Measurements from ENCODE around the gene GALNT4.

The GALNT4 gene

DNA sequence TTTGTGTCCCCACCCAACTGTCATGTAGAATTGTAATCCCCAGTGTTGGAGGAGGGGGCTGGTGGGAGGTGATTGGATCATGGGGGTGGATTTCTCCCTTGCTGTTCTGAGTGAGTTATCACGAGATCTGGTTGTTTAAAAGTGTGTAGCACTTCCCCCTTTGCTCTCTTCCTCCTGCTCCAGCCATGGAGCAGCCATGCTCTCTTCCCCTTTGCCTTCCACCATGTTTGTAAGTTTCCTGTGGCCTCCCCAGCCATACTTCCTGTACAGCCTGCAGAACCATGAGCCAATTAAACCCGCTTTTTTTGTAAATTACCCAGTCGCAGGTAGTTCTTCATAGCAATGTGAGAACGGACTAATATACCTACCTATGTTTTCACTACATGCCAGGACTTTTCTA is 3.8 kb upstream of the GALNT4 start:
- DNase-seq: no peak

DNA sequence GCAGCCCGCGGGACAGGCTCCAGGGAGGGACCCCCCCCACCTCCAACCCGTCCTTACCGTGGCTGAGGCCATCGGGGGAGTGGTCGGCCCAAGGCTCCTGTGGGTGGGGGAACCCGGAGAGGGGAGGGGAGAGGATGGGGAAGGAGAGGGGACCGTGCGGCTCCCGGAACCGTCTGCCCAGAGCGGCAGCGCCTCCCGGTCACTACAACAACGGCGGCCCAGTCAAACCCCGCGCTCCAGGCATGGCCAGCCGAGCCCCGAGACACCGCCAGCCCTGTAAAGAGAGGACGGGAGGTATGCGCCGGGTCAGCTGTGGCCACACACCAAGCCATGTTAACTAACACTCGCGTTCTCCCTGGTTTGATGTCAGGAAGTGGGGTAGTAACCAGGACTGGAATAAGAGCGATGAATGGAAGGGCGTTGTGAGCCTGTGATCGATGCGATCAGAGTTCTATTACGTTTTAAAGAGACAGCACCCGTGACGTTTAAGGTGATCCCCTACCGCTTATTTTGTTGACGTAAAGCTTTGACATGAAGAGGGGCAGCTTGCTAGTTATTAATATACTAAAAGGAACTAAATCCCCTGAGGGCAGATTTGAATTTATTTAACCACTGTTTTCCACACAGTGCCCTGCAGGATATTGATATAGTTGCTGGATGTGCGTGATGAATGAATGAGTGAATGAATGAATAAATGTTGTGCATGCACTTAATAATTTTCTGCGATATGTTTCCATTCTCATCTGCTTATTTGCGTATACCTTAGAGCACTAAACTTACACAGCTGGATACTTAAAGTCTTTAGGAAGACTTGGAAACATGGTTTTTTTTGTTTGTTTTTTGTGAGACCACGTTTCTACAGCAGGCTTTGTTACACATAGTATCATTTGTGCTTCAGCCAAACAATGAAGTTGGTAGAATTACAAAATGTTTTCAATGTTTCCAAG is 1.5 kb upstream of the GALNT4 start, which contains the start of gene POC1B:
Gene POC1B, minus strand, starts transcription at position 224 of the 947 bp plus-strand sequence. Its CDS starts 152 bp downstream, at position 72.
- peak; percentile 77 to 93 for DNase-seq

DNA sequence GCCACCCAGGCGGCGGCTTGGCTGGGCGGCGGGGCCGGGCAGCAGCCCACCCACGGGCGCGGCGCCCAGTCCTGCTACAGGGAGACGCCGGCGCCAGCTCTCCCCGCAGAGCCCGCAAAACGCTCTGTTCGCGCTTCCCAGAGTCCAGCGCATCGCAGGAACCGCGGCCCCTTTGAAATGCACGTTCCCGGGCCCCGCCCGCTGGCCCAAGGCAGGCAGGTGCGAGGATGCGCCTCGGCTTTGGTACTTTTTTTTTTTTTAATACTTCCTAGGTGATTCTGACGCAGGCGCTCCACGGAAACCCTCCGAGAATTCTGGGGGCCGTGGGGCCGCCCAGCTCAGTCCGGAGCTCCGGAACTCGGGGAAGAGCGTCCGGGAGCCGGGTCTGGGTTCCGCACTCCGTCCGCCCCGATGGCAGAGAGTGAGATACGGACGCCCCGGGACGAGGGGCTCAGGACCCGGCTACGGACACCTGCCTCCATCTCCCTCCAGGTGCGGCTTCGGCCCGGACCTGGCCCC is 768 bp upstream of the GALNT4 start:
- peak; percentile 22 to 34 for DNase-seq

DNA sequence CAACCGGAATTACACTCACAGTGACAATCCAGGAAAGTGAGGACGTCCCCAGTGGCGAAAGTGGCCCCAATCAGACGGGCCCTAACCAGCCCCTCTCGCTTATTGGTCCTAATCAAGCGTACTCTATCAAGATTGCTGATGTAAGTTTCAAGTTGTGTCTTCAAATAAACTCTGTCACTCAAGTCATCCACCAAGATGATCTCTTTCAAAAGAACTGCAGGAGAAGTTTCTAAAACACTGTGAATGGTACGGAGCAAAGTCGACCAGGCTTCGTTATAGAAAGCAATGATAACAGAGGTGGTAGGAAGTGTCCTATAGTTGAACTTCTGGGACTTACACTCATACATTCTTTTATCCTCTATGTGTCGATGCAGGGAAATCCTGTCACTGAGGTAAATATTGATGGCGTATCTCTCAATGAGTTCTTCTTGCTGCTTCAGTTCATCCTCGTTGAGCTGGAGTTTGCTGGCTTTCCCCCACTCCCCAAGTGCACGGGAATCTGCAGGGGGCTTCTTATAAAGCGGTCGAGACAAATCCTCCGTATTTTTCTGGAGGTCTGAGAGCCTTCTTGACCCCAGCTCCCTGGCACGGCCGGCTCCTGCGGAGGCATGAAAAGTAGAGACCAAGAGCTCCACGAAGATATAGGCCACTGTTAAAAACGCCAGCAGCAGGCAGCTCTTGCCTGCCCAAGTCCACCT is 604 bp downstream of the GALNT4 start:
- no peak for DNase-seq

GRCh38 chr12:89523393-89523792 is 1.2 kb downstream of the GALNT4 start:
- DNase-seq: no peak

GRCh38 chr12:89521364-89522223 is 3.0 kb downstream of the GALNT4 start:
- no peak for DNase-seq

DNA sequence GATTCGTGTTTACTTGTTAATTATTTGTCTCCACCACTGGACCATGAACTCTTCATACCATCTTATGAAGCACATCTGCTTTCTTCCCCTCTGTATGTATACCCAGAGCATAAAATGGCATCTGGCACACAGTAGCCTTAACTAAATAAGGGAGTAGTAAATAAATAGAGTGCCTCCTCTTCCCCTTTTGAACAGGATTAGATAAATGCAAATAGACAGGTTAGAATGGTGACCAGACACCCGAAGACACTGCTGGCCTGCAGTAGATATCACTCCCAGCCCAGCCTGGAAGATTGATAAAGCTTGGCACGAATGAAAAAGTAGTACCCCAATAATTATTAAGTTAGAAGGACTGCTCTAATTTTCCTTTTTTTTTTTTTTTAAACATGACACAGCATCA is 6.9 kb downstream of the GALNT4 start:
- no peak for DNase-seq

GRCh38 chr12:89516633-89517032 is 8.0 kb downstream of the GALNT4 start:
- DNase-seq: no peak

DNA sequence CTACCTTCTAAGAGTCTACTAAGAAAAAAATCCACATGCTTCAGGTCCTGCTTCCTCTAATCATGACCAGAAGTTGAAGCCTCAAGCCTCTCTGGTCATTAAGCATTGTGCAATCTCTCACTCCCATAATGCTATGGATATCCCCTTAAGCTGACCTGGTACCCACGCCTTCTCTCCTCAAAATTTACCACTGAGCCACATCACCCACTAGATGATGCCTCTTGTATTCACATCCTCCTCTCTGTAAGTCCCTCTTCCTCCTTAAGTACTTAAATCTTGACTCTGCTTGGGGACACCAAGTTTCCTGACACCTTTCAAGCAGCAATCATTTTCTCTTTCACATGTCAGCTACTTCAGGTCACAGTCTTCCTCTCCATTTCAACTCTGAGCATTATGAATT is 9.8 kb downstream of the GALNT4 start:
- no peak for DNase-seq

DNA sequence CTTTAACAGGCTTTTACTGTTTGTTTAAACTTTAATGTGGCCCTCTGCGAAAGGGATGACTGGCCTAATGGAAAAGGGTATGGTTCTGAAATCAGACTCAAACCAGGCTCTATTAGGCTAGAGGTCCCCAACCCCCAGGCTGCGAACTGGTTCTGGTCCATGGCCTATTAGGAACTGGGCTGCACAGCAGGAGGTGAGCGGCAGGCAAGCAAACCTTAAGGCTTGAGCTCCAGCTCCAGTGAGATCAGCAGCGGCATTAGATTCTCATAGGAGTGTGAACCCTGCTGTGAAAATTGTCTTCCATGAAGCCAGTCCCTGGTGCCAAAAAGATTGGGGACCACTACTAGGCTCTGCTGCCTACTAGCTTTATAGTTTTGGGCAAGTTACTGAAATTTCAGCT is 11.1 kb downstream of the GALNT4 start:
- no peak for DNase-seq

DNA sequence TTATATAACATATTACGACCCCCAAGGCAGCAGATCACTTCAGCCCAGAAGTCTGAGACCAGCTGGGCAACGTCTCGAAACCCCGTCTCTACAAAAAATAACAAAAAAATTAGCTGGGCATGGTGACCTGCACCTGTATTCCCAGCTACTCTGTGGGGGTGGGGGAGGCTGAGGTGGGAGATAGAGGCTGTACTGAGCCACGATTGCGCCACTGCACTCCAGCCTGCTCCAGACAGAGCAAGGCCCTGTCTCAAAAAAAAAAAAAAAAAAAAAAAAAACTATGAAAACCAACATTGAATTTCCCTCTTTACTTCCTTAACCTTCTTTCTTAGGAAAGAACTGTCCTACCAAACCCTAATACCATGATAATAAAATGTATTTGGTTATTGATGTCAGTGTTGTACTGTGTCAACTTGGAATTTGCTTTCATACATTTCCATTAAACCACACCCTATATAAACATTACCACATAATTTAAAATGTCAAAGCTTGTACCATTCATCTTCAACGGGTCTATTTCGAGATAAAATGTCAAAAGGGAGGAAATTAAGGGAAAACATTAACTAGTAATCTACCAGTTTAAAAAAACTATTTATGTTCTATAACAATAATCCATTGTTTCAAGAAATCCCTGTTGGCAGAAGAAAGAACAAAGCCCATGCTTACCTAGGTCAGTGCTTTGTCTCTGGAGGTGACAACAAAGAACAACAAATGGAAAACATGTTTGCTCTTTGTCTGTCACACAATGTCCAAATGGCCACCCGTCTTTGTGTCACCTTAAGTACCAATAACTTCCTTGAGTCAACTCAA is 17.4 kb downstream of the GALNT4 start:
- DNase-seq: peak; percentile 28 to 45

DNA sequence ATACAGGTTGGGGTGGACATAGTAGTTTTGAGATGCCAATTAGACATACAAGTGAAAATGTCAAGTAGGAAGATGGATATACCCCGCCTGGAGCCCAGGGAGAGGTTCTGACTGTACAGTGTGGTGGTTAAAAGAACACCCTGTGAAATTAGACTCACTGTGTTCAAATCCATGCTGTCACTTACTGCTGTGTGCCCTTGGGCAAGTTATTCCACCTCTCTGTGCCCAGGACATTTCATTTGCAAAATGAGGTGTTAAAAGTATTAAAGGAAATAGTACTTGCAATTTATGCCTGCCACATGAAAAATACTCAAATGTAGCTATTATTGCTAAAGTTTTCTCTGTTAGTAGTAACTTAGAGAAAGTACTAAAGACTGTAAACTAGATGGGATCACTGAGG is 18.5 kb downstream of the GALNT4 start:
- DNase-seq: no peak

DNA sequence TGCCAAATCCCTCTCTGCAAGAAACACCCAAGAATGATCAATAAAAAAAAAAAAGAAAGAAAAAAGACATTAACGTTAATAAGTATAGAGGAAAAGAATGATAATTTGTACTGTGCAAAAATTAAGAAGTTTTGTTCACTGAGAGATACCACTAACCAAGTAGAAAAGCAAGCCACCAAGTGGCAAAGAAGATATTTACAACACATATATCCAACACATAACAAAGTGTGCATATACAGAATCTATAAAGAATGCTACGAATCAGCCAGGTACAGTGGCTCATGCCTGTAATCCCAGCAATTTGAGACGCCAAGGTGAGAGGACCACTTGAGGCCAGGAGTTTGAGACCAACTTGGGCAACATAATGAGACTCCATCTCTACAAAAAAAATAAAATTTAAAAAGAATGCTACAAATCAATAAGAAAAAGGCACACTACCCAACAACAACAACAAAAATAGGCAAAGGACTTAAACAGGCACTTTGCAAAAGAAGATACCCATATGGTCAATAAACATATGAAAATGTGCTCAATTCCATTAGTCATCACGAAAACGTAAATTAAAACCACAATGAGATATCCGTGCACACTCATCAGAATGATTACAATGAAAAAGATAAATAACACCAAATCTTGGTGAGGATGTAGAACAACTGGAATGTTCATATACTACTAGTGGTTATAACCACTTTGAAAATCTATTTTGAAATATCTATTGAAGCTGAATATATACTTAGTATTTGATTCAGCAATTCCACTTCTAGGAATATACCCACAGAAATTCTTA is 19.8 kb downstream of the GALNT4 start:
- DNase-seq: no peak

DNA sequence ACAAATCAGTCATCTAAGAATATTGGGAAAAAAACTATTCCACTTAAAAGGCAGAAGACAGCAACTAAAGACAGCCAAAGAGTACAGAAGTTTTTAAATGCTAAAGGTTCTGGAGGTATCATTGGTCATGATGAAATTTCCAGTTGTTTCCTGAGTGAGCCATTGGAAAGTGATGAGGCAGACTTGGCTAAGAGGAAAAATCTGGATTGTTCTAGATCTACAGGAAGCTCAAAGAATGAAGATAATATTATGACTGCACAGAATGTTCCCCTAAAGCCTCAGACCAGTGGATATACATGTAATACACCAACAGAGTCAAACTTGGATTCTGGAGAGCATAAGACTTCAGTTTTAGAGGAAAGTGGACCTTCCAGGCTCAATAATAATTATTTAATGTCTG is 22.8 kb downstream of the GALNT4 start:
- DNase-seq: no peak

DNA sequence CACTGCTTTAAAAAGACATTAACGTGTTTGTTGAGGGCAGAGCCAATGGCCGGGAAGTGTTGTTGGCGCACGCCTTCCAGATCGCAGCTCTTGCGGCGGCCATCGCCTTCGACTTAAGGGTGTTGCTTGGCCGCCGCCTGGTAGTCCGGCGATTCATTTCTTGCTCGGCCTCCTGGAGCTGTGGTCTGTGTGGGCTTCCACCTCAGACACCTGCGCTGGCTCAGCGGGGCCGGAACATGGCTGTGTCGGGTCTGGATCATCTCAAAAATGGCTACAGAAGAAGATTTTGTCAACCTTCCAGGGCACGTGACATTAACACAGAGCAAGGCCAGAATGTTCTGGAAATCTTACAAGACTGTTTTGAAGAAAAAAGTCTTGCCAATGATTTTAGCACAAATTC is 24.7 kb downstream of the GALNT4 start:
- no peak for DNase-seq

DNA sequence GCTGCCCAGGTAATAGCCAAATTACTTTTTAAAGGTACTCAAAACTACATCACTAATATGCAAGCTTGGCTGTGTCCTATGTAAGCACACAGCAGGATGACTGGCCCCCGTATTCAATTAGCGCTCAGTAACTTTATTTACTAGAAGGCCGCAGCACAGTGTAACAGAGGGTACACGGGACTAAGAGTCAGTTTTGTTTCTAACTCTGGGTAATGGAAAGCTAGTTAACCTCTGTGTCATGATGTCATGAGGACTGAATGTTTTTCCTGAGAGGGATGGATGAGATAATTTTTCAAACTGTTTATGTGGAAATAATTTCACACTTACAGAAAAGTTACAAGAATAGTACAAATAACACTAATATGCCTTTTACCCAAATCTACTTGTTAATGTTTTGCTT is 27.1 kb downstream of the GALNT4 start:
- no peak for DNase-seq

DNA sequence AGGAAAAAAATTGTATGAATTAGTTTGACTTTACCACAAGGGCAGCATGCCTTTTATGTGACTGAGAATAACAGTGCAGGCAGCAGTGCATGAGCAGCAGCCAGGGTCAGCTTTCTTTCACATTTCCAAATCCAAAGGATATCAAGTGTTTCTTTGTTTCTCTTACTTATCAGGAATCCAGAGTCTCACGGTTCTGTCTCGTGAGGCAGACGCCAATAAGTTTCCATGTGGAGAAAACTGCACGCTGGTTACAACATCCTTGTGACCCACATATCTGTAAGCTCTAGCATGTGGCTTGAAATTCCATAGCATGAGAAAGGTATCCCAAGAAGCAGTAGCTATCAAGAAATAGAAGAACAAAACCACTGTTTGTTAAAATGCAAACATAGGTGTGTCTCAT is 27.6 kb downstream of the GALNT4 start:
- DNase-seq: no peak

DNA sequence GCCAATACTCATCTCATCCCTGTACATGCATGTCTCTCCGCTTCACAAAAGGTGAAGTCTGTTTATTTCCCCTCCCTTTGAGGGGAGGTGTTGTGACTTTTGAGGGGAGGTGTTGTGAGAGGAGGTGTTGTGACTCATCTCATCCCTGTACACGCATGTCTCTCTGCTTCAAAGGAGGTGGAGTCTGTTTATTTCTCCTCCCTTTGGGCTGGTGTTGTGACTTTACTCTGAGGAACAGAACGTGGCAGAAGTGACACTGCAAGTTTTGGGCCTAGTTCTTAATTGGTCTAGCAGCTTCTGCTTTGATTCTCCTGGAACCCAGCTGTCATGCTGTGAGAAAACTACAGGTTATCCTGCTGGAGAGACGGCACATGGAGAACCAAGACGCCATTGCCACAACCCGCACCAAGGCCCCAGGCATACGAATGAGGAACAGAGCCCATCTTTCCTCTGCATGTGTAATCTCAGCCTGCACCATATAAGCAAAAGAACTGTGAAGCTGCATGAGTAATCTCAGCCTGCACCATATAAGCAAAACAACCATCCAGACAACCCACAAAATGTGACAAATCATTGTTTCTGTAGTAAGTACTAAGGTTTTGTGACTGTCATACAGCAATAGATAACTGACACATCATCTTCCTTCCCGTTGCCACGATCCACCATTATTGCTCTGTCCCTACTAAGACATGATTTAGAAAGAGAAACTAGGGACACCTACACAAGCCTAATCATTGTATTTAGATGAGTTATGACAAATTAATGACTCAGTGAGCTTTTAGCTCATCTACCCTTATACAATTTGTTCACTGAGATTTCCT is 30.0 kb downstream of the GALNT4 start:
- DNase-seq: no peak

DNA sequence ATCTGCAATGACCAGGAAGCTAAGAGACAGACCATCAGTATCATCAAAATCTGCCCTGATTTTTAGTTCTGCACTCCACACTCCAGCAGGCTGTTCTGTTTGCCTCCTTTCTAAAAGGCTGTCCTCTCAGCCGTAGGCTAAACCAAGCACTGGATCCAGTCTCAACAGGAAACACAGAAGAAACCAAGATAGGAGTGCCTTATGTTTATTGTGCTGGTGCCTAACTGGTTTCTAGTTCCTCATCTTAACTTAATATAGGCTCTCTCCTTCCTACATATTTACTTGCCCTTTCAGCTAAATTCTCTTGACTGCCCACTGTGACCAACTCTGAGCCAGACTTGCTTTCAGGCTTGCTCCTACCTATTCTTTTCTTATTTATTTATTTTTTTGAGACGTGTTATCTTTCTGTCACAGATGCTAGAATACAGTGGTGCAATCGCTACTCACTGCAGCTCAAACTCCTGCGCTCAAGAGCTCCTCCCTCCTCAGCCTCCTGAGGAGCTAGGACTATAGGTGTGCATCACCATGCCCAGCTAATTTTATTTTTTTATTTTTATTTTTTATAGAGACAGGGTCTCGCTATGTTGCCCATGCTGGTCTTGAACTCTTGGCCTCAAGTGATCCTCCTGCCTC is 30.8 kb downstream of the GALNT4 start:
- no peak for DNase-seq

GRCh38 chr12:89492883-89493282 is 31.7 kb downstream of the GALNT4 start:
- DNase-seq: no peak

All from NCI-H2081 (cell line).